KOPT-K1 (cell line): ENCODE results near the gene RGS10.
"Not testable (repeated sequence)": the region's sequence is repeated elsewhere in the genome, so short reads cannot be mapped to it uniquely, and the experiment has no call there.

ENCODE experiments used
- H3K27ac ChIP-seq: fragments of 200-600 bp; sonication (generic); 2 replicates; pipeline ENCODE4 v1.5.1; 2016; ENCODE audit warnings: antibody characterized with exemption, mild to moderate bottlenecking, low read depth, low read length; ENCODE audit not compliant: poor library complexity, severe bottlenecking
- H3K36me3 ChIP-seq: fragments of 200-600 bp; sonication (generic); 2 replicates; pipeline ENCODE4 v1.5.1; 2017; ENCODE audit warnings: antibody characterized with exemption, mild to moderate bottlenecking, low read length, moderate library complexity; ENCODE audit not compliant: insufficient read depth
- H3K9me3 ChIP-seq: fragments of 200-600 bp; sonication (generic); 2 replicates; pipeline ENCODE4 v1.5.1; 2017; ENCODE audit warnings: antibody characterized with exemption, low read length, mild to moderate bottlenecking; ENCODE audit not compliant: insufficient read depth, poor library complexity, severe bottlenecking

RGS10 gene, protein sequence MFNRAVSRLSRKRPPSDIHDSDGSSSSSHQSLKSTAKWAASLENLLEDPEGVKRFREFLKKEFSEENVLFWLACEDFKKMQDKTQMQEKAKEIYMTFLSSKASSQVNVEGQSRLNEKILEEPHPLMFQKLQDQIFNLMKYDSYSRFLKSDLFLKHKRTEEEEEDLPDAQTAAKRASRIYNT

DNA sequence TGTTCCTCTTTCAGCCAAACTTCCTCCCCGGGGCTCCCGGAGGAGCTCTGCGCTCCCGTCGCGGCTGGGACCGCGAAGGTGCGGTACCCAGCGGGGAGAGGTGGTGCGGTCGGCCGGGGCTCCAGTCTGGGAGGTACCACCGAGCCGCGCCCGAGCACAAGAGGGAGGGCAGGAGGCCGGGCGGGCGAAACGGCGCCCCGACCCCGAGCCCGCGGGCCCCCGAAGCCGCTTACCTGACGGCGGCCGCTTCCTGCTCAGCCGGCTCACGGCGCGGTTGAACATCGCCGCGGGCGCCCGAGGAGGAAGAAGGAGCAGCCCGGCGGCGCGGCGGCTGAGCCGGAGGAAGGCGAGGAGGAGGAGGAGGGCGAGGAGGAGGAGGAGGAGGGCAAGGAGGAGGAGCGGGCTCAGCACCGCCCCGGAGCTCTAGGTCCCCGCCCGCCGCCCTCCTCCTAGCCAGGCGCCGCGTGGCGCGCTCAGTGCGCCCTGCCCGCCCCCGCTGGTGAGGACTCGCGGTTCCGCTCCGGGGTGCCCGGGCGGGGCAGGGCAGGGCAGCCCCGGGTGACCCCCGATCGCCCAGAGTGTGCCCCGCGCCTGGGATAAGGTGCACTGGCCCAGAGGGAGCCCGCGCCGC lies at the start of gene RGS10:
Gene RGS10 (minus strand): TSS at position 363 of the 631 bp plus-strand sequence. CDS start 81 bp downstream, at position 282.
- Histone ChIP-seq H3K9me3 (no peaks in the 10 kb centered on the region), H3K36me3 (peaks cover 4% of the 10 kb centered on the region; the same call in 1 of the 2 replicates), H3K27ac (peak within 1 kb of the TSS; percentile 92)

DNA sequence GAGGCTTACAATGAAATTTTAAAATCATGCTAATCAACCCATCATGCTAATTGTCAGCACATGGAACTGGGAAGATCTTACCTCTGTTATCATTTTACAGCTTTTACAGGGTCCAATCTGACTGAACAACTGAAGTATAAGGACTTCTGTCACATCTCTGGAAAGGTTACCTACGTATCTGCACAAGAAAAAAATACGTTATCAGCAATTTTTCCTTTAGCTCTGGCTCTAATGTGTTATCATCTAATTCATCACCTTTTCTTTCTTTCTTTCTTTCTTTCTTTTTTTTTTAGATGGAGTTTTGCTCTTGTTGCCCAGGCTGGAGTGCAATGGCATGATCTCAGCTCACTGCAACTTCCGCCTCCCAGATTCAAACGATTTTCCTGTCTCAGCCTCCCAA lies 45.6 kb upstream of the RGS10 start:
- Histone ChIP-seq H3K27ac (no peak overlapping the region), H3K36me3 (peaks cover 87% of the 10 kb centered on the region)

DNA sequence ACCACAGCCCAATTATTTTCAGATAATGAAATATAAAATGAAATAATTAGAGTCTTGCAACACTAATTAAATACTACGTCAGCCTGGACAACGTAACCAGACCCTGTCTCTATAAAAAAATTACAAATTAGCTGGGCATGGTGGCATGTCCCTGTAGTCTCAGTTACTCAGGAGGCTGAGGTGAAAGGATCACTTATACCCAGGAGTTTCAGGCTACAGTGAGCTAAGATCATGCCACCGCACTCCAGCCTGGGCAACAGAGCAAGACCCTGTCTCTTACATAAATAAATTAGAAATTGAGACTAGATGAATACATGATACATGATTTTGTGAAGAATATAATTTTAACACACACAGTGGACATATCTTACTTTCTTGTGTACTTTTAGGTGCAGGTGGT lies 35.8 kb upstream of the RGS10 start:
- Histone ChIP-seq H3K36me3 (peaks cover 100% of the 10 kb centered on the region), H3K9me3 (no peaks in the 10 kb centered on the region), H3K27ac (no peak overlapping the region)

More for the DNA sequence above, 45.6 kb upstream of the RGS10 start:
- no peaks in the 10 kb centered on the region for H3K9me3 ChIP-seq

DNA sequence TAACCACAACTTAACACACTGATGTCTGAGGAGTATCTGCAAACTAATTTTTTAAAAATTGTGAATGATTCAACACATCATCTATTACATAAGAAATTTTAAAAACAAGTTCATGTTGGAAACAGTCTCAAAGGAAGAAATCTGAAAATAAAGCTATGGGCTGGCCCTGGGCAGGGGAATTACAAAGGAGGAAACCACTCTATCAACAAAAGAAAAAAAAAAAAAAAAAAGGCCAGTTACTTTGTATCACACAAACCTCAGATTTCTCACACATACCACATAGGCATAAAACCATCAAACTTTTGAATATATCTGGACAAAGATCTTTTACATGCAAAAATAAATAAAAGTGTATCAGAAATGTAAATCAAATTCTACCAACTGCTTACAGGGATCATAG lies 33.5 kb upstream of the RGS10 start:
- Histone ChIP-seq H3K9me3 (no peaks in the 10 kb centered on the region), H3K27ac (no peak overlapping the region), H3K36me3 (peaks cover 96% of the 10 kb centered on the region)

DNA sequence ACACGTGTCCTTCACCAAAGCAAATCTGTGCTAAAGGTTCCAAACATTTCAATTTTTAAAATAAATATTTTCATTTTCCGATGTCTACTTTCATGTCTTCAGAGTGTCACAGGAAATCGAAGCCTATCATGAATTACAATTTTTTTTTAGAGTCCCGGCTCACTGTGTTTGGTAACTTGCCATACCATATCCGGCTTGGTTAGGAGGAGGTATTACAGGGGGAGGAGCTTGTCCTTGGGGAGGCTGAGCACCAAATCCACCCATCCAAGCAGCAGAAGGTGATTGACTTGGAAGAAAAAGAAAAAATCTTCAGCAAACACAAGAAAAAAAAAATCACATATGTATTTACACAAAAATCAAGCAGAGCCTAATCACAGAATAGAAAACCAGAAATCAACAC lies 33.0 kb upstream of the RGS10 start:
- no peak overlapping the region for H3K27ac ChIP-seq
- peaks cover 91% of the 10 kb centered on the region for H3K36me3 ChIP-seq
- H3K9me3 ChIP-seq, result no peaks in the 10 kb centered on the region

DNA sequence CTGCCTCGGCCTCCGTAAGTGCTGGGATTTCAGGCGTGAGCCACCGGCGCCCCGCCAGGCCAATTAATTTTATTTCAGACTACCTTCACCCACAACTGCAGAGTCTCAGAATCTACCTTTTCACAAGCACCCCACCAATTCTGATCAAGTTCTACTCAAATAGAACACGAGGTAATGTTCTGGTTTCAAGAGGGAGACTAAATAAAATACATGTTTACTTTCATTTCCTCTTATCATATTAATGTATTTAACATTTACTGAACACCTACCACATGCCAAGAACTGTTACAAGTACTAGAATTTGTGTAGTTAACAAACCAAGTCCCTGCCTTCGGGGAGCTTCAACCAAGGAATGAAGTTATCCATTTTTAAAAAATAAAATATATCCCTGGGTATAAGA lies 25.5 kb upstream of the RGS10 start:
- H3K9me3 ChIP-seq, result no peaks in the 10 kb centered on the region
- no peak overlapping the region for H3K27ac ChIP-seq
- H3K36me3 ChIP-seq, result peaks cover 16% of the 10 kb centered on the region

DNA sequence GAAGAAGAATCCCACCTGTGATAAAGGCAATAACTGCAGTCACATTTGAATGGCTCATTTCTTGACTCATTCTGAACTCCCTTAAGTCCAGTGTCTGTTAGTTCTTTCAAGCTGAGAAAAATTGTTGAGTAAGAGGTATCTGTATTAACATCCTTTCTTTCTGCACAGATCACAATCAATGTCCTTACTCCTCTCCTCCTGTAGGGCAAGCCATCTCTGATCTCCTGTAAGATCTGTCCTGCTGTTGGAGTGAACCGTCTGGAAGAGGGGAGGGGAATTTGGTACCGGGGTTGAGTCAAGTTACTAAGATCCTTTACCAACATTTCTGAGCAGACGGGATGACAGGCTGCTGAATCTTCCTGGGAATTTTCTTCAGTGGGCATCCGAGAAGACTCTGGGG lies 19.6 kb upstream of the RGS10 start:
- H3K9me3 ChIP-seq, result no peaks in the 10 kb centered on the region
- no peaks in the 10 kb centered on the region for H3K36me3 ChIP-seq
- H3K27ac ChIP-seq, result no peak overlapping the region

DNA sequence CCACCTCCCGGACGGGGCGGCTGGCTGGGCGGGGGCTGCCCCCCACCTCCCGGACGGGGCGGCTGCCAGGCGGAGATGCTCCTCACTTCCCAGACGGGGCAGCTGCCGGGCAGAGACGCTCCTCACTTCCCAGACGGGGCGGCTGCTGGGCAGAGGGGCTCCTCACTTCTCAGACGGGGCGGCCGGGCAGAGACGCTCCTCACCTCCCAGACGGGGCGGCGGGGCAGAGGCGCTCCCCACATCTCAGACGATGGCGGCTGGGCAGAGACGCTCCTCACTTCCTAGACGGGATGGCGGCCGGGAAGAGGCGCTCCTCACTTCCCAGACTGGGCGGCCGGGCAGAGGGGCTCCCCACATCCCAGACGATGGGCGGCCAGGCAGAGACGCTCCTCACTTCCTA lies 17.0 kb upstream of the RGS10 start:
- H3K27ac ChIP-seq, H3K36me3 ChIP-seq, H3K9me3 ChIP-seq: not testable (repeated sequence)

DNA sequence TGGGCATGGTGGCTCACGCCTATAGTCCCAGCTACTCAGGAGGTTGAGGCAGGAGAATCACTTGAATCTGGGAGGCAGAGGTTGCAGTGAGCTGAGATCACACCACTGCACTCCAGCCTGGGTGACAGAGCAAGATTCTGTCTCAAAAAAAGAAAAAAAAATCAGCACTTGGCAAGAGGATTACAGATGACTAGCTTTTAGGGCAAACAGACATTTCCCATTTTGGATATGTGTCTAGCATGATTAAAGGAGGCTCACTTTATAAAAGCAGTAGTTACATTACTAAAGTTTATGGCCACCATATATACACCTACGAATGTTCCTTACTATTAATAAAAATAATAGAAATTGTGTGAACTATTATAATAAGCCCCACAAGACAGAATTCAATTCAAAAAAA lies 13.6 kb upstream of the RGS10 start:
- not testable (repeated sequence) for H3K36me3 ChIP-seq, H3K27ac ChIP-seq, H3K9me3 ChIP-seq

DNA sequence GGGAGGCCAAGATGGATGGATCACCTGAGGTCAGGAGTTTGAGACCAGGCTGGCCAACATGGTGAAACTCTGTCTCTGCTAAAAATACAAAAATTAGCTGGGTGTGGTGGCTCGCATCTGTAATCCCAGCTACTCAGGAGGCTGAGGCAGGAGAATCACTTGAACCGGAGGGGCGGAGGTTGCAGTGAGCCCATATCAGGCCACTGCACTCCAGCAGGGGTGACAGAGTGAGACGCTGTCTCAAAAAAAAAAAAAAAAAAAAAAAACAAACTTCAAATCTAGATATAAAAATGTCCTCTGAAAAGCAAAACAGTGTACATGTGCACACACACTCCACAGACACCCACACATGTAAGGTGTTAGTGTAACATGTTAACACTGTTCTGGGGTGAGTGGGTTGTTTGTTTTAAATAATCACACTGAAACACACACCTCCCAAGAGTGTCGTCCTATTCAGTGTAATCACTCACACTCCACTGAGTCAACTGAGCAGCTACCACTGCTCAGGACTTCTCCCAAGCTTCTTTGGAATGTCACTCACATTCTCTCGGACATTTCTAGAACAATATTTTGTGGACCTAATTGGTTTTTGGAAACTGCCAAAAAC lies 12.8 kb upstream of the RGS10 start:
- H3K36me3 ChIP-seq, result no peaks in the 10 kb centered on the region
- no peak overlapping the region for H3K27ac ChIP-seq
- no peaks in the 10 kb centered on the region for H3K9me3 ChIP-seq

DNA sequence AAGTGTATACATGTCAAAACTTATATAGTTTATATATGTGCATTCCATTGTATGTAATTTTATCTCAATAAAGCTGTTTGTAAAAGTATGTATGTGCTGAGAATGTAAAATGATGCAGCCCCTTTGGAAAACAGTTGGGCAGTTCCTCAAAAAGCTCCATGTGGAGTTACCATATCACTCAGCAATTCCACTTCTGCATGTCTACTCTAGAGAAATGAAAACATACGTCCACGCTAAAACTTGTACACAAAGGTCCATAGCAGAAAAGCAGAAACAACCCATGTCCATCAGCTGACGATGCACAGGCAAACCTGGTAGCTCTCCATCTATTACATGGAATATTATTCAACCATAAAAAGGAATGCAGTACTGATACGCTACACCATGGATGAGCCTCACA lies 8.3 kb upstream of the RGS10 start:
- Histone ChIP-seq H3K27ac (no peak overlapping the region), H3K9me3 (no peaks in the 10 kb centered on the region), H3K36me3 (no peaks in the 10 kb centered on the region)

DNA sequence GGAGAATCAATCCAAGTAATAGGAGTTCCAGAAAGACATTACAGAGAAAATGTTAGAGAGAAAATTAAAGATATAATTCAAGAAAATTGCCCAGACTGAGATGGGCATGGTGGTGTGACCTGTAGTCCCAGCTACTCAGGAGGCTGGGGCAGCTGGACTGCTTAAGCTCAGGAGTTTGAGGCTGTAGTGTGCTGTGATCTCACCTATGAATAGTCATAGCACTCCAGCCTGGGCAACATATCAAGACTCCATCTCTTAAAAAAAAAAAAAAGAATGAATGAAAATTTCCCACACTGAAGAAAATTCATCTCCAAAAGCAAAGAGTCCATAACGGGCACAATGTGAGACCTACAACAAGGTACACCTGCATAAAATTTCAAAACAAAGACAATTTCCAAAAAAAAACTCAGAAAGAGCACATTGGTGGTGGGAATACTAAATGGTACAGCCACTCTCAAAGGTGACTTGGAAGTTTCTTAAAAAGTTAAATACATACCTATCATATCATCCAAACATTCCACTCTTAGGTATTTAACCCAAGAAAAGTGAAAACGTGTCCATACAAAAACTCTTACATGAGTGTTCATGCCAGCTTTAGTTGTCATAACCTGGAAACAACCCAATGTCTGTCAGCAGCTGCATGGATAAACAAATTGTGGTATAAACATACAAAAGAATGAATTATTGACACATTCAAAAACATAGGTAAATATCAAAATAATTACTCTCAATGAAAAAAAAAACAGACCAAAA lies 6.9 kb upstream of the RGS10 start:
- Histone ChIP-seq H3K27ac (no peak overlapping the region), H3K36me3 (no peaks in the 10 kb centered on the region)

DNA sequence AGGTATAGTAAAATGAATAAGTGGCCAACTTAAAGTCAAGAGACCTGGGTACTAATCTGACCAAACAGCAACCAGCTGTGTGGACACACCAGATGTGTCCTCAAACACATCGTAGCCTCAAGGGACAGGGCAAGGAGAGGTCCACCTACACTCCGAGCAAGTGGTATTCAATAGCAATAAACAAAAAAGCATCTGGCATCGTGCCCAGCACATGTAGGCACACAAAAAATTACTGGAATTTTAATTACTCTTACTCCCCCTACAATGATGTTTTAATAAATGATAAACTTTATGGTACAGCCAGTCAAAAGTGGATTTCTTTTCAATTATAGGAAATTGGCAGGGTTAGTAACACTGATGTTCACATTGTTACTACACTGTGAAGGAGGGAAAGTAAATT lies 3.5 kb upstream of the RGS10 start:
- Histone ChIP-seq H3K36me3 (no peaks in the 10 kb centered on the region), H3K27ac (no peak overlapping the region), H3K9me3 (no peaks in the 10 kb centered on the region)

More for the DNA sequence above, 6.9 kb upstream of the RGS10 start:
- H3K9me3 ChIP-seq, result no peaks in the 10 kb centered on the region

DNA sequence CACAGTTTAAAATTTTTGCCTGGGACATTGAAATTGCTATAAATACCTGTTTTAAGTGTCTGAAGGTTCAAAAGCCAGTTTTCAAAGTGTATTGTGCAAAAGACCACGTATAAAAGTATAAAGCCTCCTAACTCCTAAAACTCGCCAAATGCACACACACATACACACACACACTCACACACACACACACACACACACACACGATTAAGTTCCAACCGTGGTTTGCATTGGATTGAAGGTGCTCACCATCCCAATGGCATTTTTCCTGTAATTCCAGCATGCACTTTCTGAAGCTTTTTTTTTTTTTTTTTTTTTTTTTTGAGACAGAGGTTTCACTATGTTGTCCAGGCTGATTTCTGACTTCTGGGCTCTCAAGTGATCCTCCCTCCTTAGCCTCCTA lies 2.8 kb upstream of the RGS10 start:
- H3K36me3 ChIP-seq, result no peaks in the 10 kb centered on the region
- H3K27ac ChIP-seq, result no peak overlapping the region
- H3K9me3 ChIP-seq, result no peaks in the 10 kb centered on the region

DNA sequence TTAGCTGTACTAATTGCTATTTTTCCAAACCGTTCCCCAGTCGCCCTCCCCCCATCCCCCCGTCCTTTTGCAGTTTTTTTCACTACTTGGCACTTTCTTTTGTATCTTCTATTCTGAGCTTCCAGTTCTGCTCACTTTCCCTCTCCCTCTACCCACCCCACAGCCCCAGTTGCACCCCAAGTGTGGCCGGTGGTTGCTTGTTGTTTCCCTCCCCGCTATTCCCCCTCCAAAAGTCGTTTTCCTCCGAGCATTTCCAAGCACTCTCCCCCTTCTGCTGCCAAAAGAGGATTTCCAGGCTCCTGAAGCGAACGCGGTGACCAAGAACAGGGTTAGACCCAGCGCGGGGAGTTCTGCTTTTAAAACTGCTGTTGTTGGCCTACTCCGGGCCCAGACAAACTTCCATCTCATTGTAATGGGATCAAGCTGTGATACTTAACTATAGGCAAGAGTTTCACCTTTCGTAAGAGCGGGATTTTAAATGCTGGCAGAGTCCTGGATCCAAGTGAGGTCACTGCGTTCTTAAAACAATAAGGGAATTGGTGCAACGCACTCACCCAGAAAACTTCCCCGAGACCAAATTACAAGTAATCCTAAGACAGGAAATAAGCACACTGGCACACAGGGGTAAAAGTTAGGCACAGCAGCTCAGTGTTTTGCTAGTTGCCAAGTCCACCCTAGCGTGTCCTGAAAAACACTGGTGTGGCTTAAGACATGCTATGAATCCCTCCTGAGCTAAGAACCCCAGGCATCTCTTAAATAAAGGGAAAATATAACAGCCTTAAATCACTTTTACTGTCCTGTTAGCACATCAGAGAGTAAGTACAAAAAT lies 1.5 kb upstream of the RGS10 start:
- Histone ChIP-seq H3K27ac (peak overlapping the region; percentile 92), H3K36me3 (no peaks in the 10 kb centered on the region), H3K9me3 (no peaks in the 10 kb centered on the region)
